HUES64 (cell line): ENCODE measurements around the gene AKAP17A.
A peak's percentile ranks its signal among the peaks of the same experiment; 100 is the strongest.

ENCODE experiments used
- H3K27ac ChIP-seq: 2 replicates; pipeline ENCODE4 v1.7.0; 2013; ENCODE audit warnings: low read depth, low read length, inconsistent platforms
- H3K27me3 ChIP-seq: 2 replicates; pipeline ENCODE4 v1.6.1; 2013; ENCODE audit warnings: mild to moderate bottlenecking, low read length; ENCODE audit not compliant: insufficient read depth
- H3K36me3 ChIP-seq: 2 replicates; pipeline ENCODE4 v1.6.1; 2013; ENCODE audit warnings: mild to moderate bottlenecking, low read length; ENCODE audit not compliant: insufficient read depth
- H3K4me1 ChIP-seq: 2 replicates; pipeline ENCODE4 v1.6.1; 2013; ENCODE audit warnings: mild to moderate bottlenecking, low read length, moderate library complexity; ENCODE audit not compliant: insufficient read depth
- H3K4me3 ChIP-seq: 2 replicates; pipeline ENCODE4 v1.5.1; 2013; ENCODE audit warnings: mild to moderate bottlenecking, low read length, moderate library complexity
- H3K9ac ChIP-seq: 2 replicates; pipeline ENCODE4 v1.6.1; 2013; ENCODE audit warnings: mild to moderate bottlenecking, low read depth, low read length
- H3K9me3 ChIP-seq: 2 replicates; pipeline ENCODE4 v1.6.1; 2013; ENCODE audit warnings: low read depth, low read length; ENCODE audit not compliant: insufficient read depth
- WGBS: fragments of 150-250, 120-280 bp; methylation state at CpG from one replicate; pipeline ENCODE4 v1.1.7; 2013; ENCODE audit warnings: missing lambda C conversion rate; 5-methylcytosine and 5-hydroxymethylcytosine counted together

AKAP17A gene

DNA sequence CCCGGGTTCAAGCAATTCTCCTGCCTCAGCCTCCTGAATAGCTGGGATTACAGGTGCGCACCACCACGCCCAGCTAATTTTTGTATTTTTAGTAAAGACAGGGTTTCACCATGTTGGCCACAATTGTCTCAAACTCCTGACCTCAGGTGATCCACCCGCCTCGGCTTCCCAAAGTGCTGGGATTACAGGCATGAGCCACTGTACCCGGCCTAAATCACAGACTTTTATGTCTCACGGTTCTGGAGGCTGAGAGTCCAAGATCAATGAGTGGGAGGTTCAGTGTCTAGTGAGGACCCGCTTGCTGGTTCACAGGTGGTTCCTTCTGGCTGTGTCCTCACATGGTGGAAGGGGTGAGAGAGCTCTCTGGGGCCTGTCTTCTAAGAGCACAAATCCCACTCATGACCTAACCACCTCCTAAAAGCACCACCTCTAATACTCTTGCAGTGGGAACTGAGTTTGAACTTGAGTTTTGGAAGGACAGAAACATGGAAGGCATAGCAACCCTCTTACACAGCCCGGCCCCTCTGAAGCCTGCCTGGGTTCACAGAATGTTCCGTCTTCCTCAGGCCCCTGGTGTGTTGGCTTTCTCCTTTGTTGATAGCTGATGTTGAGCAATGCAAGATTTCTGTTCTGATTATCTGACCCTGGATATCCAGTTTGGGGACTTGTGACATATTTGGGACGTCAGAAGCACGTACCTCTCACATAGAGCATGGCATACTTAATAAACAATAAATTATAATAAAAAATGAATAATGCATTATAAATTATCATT, 1.9 kb upstream of the AKAP17A start:
- H3K27ac ChIP-seq, result no peak overlapping the region; the same call in 1 of the 2 replicates
- H3K9me3 ChIP-seq, result no peaks in the 10 kb centered on the region
- H3K4me3 ChIP-seq, result no peak overlapping the region
- H3K36me3 ChIP-seq, result peaks cover 12% of the 10 kb centered on the region
- no peak overlapping the region for H3K9ac ChIP-seq
- H3K4me1 ChIP-seq, result peaks cover 5% of the 10 kb centered on the region; the same call in 1 of the 2 replicates
- 91% methylated on average over 10 of the region's 12 CpGs for WGBS
- no peaks in the 10 kb centered on the region for H3K27me3 ChIP-seq

GRCh38 chrX:1591863-1592469, 562 bp downstream of the AKAP17A start:
- H3K4me3 ChIP-seq, result peak overlapping the region; percentile 87
- H3K9ac ChIP-seq, result peak overlapping the region; percentile 77
- WGBS, result 2% methylated on average over 35 of the region's 35 CpGs
- no peaks in the 10 kb centered on the region for H3K27me3 ChIP-seq
- H3K9me3 ChIP-seq, result no peaks in the 10 kb centered on the region
- H3K36me3 ChIP-seq, result peaks cover 34% of the 10 kb centered on the region
- H3K4me1 ChIP-seq, result peaks cover 2% of the 10 kb centered on the region; the same call in 1 of the 2 replicates
- peak overlapping the region; percentile 35; the same call in 1 of the 2 replicates for H3K27ac ChIP-seq

DNA sequence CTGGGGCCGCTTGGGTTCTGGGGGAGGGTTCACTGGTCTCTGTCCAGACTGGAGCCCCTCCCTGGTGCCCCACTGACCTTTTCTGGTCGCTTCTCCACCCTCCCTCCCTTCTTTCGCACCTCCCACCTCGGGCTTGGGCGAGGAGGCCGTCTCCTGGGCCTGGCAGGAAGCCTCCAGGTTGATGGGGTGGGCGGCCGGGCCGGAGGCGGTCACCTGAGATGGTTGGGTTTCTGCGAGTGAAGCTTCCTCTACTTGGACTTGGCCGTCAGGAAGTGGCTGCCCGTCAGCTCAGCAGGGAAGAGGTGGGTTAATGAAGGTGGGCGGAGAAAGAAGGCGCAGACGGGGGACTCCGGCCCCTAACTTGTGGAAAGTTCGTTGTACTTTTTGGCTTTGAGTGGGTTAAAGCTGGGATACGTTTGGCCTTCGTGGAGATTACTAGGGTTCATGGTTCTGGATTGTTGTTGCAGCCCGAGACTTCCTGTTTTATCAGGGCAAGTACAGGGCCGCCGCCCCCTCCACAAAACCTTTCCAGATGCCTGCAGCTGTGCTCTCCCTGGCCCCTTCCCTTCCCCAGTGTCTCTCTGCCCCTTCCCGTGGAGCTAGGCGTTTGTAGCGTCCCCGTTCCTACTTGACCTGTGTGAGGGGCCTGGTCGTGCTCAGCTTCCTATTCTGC, 1.2 kb downstream of the AKAP17A start:
- Histone ChIP-seq H3K27me3 (no peaks in the 10 kb centered on the region), H3K36me3 (peaks cover 40% of the 10 kb centered on the region), H3K4me1 (no peaks in the 10 kb centered on the region), H3K9me3 (no peaks in the 10 kb centered on the region), H3K27ac (peak overlapping the region; percentile 23; the same call in 1 of the 2 replicates), H3K9ac (peak overlapping the region; percentile 77), H3K4me3 (peak overlapping the region; percentile 87)
- WGBS, result 8% methylated on average over 28 of the region's 28 CpGs

DNA sequence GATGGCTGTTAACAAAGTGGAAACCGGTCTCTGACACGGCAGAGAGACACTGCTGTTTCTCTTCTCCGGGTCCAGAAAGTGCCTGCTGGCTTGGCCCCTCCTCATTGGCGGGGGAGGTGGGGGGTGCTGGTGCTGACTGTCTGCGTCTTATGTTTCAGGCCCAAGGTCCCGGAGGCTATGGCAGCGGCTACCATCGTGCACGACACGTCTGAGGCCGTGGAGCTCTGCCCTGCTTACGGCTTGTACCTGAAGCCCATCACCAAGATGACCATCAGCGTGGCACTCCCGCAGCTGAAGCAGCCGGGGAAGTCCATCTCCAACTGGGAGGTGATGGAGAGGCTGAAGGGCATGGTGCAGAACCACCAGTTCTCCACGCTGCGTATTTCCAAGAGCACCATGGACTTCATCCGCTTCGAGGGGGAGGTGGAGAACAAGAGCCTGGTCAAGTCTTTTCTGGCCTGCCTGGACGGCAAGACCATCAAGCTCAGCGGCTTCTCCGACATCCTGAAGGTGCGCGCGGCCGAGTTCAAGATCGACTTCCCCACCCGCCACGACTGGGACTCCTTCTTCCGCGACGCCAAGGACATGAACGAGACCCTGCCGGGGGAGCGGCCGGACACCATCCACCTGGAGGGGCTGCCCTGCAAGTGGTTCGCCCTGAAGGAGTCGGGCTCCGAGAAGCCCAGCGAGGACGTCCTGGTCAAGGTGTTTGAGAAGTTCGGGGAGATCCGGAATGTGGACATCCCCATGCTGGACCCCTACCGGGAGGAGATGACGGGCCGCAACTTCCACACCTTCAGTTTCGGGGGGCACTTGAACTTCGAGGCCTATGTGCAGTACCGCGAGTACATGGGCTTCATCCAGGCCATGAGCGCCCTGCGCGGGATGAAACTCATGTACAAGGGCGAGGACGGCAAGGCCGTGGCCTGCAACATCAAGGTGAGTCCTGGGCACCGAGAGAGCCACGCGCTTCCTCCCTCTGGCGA, 2.2 kb downstream of the AKAP17A start:
- Histone ChIP-seq H3K36me3 (peaks cover 47% of the 10 kb centered on the region), H3K9ac (no peak overlapping the region), H3K4me3 (peak overlapping the region; percentile 87; the same call in 1 of the 2 replicates)

GRCh38 chrX:1595711-1596060, 4.3 kb downstream of the AKAP17A start:
- H3K9ac ChIP-seq, result no peak overlapping the region
- H3K36me3 ChIP-seq, result peaks cover 68% of the 10 kb centered on the region
- H3K9me3 ChIP-seq, result no peaks in the 10 kb centered on the region
- H3K4me1 ChIP-seq, result no peaks in the 10 kb centered on the region
- H3K27ac ChIP-seq, result no peak overlapping the region
- no peak overlapping the region for H3K4me3 ChIP-seq
- 94% methylated on average over 17 of the region's 17 CpGs for WGBS
- H3K27me3 ChIP-seq, result no peaks in the 10 kb centered on the region

More for the DNA sequence above, 2.2 kb downstream of the AKAP17A start:
- H3K9me3 ChIP-seq, result no peaks in the 10 kb centered on the region
- WGBS, result 94% methylated on average over 60 of the region's 60 CpGs
- H3K27me3 ChIP-seq, result no peaks in the 10 kb centered on the region
- no peak overlapping the region for H3K27ac ChIP-seq
- no peaks in the 10 kb centered on the region for H3K4me1 ChIP-seq

GRCh38 chrX:1596676-1597344, 5.4 kb downstream of the AKAP17A start:
- H3K27me3 ChIP-seq, result no peaks in the 10 kb centered on the region
- no peaks in the 10 kb centered on the region for H3K9me3 ChIP-seq
- H3K9ac ChIP-seq, result no peak overlapping the region
- H3K27ac ChIP-seq, result no peak overlapping the region
- H3K4me3 ChIP-seq, result no peak overlapping the region
- H3K36me3 ChIP-seq, result peaks cover 79% of the 10 kb centered on the region
- H3K4me1 ChIP-seq, result no peaks in the 10 kb centered on the region
- WGBS, result 80% methylated on average over 30 of the region's 30 CpGs

DNA sequence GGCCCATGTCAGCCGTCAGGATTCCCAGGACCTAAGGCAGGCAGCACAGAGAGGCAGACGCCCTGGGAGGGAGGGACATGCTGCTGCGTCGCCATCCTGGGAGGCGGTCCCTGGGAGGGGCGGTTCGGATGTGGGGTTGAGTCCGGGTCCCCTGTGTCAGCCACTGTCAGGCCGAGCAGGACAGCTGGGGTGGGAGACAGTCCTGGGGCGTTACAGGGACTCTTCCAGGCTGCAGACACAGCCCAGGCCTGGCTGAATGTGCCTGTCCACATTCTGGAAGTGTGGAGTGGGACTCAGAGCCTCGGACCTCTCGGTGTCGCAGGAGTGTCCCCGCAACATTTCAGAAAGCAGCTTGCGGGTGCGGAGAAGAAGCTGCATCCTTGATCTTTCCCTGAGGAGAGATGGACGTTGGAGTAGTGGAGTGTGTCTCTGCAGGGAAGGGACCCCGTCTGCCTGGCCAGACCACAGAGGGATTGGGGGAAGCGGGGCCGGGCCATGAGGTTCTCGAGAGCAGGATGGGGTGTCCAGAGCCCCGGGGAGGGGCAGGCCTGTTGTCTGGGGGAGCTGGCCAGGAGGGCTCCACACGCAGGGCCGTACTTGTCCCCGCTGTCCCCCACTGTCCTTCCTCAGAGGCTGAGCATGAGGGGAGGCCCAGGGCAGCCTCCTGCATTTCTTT, 6.1 kb downstream of the AKAP17A start:
- Histone ChIP-seq H3K9me3 (no peaks in the 10 kb centered on the region), H3K27ac (no peak overlapping the region), H3K9ac (no peak overlapping the region), H3K27me3 (no peaks in the 10 kb centered on the region), H3K4me3 (no peak overlapping the region), H3K4me1 (no peaks in the 10 kb centered on the region), H3K36me3 (peaks cover 86% of the 10 kb centered on the region)
- 95% methylated on average over 25 of the region's 25 CpGs for WGBS

GRCh38 chrX:1598021-1598875, 6.8 kb downstream of the AKAP17A start:
- Histone ChIP-seq H3K4me1 (no peaks in the 10 kb centered on the region), H3K27me3 (no peaks in the 10 kb centered on the region), H3K27ac (no peak overlapping the region), H3K4me3 (no peak overlapping the region), H3K9ac (no peak overlapping the region), H3K9me3 (no peaks in the 10 kb centered on the region), H3K36me3 (peaks cover 92% of the 10 kb centered on the region)
- 96% methylated on average over 47 of the region's 50 CpGs for WGBS

DNA sequence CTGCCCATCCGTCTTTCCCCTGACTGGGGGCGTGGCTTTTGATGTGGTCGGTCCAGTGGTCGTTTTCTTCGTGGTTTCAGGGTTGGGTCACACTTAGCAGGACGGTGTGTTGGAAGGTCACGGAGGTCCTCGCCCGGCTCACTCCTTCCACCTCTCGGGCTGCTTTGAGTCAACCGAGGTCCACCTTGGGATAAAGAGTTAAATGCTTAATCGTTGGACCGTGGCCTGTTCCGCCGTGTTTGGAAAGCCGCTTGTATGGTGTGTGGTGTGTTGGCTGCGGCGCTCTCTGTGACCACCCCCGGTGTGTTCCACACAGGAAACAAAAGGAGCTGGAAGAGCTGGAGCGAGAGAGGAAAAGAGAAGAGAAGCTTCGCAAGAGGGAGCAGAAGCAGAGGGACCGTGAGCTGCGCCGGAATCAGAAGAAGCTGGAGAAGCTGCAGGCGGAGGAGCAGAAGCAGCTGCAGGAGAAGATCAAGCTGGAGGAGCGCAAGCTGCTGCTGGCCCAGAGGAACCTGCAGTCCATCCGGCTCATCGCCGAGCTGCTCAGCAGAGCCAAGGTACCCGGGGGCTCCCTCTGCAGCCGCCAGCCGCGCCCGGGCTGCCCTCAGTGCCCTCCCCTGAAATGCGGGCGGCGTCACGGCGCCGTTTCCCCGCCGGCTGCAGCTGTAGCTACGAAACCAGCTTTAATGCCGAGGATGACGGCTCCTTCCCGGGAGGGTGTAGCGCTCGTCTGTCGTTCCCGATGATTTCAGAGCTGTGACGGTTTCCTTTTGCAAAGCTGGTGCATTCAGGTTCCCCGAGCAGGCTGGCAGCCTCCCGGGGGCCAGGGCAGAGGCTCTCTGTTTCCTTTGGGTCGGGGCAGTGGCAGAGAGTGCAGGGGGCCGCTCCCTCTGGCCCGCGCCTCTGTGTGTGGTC, 7.7 kb downstream of the AKAP17A start:
- Histone ChIP-seq H3K36me3 (peaks cover 87% of the 10 kb centered on the region), H3K27me3 (no peaks in the 10 kb centered on the region), H3K4me1 (no peaks in the 10 kb centered on the region), H3K9me3 (no peaks in the 10 kb centered on the region), H3K27ac (no peak overlapping the region), H3K4me3 (no peak overlapping the region), H3K9ac (no peak overlapping the region)
- WGBS, result 96% methylated on average over 57 of the region's 57 CpGs
